ENCODE results near the gene GNAZ.

DNA sequence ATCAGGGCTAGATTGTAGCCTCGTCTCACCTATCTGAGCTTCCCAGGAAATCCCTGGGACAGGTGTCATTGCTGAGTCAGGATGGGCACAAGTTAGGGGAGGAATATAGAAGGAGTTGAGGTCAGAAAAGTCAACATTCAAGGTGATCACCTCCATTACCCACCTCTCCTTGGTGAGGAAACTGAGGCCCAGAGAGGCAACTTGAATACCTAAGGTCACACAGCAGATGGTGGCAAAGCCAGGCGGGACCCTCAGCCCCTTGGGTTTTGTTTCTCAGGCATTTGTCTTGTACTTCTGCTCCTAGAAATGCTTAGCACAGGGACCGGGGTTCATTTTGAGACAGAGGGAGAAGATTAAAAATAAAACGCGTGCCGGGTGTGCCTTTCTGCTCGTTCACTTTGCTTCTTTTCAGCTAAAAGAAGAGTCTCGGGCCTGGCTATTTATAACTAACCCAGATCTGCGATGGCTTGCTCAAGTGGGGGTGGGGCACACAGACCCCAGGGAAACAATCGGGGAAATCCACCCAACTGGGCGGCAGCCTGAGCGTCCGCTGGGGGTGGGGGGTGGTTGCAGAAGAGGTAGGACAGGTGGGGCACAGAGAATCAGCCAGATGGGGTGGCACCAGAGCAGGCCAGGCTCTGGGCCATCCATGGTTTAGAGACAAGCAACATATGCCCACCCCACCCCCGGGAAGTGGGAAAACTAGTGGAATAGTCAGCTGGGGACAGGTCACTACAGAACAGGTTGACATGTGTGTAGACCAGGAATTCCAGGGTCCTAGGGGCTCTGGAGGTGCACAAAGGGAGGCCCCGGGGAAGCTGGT lies 3.9 kb upstream of the GNAZ start:
- TF ChIP-seq POLR2A (IDR thresholded peaks at IDR 0.05), result no peak
- TF ChIP-seq, protein P1, sequence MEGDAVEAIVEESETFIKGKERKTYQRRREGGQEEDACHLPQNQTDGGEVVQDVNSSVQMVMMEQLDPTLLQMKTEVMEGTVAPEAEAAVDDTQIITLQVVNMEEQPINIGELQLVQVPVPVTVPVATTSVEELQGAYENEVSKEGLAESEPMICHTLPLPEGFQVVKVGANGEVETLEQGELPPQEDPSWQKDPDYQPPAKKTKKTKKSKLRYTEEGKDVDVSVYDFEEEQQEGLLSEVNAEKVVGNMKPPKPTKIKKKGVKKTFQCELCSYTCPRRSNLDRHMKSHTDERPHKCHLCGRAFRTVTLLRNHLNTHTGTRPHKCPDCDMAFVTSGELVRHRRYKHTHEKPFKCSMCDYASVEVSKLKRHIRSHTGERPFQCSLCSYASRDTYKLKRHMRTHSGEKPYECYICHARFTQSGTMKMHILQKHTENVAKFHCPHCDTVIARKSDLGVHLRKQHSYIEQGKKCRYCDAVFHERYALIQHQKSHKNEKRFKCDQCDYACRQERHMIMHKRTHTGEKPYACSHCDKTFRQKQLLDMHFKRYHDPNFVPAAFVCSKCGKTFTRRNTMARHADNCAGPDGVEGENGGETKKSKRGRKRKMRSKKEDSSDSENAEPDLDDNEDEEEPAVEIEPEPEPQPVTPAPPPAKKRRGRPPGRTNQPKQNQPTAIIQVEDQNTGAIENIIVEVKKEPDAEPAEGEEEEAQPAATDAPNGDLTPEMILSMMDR (IDR thresholded peaks at IDR 0.05), result no peak
